Right ventricle myocardium superior (tissue), 1 donor: ENCODE measurements around the gene GYS1. TPM values are rescaled to one million over a fixed set of nuclear protein-coding genes. Genes with fewer than 3 reads are reported as not detected.

Source experiments
- ATAC-seq: fragments of 200-7000 bp; cut with Tn5 transposase; one replicate; pipeline ENCODE4 v1.9.1; 2020; ENCODE audit warnings: mild to moderate bottlenecking; ENCODE audit not compliant: poor library complexity
- DNase-seq: peaks from one replicate; pipeline ENCODE4 v3.0.0-alpha.2; 2020
- intact Hi-C: fragments of 100-400 bp; cut with DNase I; formaldehyde crosslinking; loops from one replicate; pipeline ENCODE4 v1.11.2; 2022
- total RNA-seq: library from RNA; stranded (reverse); fragmentation: NEBNext Ultra II Directional; extraction: Animal tissue kit (Norgen Biotek cat#: 25700); gene quantifications from one replicate; pipeline ENCODE4 v1.2.1, GENCODE V29; 2021
- donor health status: DM: no; HTN: yes; CAD: no; lungs with severe emphysema.

GYS1 gene
- total RNA-seq, 1 donor from 2014 or later, result 100 TPM

- intact Hi-C loops, result no loop called here
- ATAC-seq (peak; percentile 4), DNase-seq (no peak)
Measured at GRCh38 chr19:48992581-48993174, 431 bp downstream of the GYS1 start.

DNA sequence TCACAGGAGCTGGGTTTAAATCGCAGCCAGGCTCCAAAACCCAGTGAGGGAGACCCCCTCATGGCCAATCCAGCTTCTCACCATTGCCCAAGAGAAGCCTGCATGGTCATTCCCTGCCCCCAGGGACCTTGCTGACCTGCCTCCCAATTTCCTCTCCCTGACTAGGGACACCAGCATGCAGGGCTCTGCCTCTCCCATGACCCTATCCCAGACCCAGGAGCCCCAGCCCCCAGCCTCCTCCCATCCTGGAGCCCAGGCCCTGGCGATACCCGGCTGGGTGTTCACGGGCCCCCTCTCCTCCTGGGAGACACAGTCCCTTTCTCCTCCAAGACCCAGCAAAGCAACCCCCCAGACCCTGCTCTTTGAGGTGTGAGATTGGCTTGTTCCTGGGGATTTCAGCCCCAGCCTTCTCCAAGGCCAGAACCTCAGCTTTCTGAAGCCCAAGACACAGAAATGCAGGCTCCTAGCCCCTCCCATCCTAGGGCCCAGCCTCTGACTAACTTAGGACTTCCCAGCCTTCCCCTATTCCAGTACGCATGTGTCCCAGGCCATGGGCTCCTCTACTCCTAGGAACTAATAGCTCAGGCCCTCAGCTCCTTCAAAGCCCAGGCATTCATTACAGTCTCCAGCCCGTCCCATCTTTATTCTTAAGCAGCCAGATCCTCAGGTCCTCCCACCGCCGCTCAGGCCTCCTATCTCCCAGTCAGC lies 1.1 kb downstream of the GYS1 start:
- peak; percentile 69 for DNase-seq
- intact Hi-C loops, result no loop called here
- peak; percentile 56 for ATAC-seq

DNA sequence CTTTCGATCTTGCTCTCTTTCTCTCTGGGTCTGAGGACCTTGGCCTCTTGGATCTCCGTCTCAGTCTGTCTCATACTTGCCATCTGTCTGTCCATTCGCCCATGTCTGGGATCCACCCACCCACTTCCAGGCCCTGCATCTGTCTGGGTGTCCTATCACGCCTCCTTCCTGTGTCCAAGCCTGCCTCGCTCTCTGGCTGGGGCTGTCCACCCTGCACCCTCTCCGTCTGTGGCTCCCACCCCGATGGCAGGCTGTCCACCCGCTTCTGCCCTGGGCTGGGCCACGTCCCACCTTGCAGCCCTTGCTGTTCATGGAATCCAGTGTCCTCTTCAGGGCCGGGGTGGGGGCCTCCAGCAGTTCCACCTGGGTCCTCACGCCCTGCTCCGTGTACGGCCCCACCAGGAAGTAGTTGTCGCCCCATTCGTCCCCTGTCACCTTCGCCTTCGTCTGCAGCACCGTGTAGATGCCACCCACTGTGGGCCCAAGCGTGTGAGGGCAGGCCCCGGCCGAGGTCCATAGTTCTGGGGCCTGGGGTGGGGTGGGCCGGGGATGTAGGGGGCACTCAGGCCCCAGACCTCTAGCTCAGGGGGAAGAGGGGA lies 2.0 kb downstream of the GYS1 start:
- intact Hi-C loops, result no loop called here
- DNase-seq, result no peak
- ATAC-seq, result no peak

- ATAC-seq (no peak), DNase-seq (no peak)
- intact Hi-C loops, result no loop called here
Measured at GRCh38 chr19:48990400-48990799, 2.7 kb downstream of the GYS1 start.

DNA sequence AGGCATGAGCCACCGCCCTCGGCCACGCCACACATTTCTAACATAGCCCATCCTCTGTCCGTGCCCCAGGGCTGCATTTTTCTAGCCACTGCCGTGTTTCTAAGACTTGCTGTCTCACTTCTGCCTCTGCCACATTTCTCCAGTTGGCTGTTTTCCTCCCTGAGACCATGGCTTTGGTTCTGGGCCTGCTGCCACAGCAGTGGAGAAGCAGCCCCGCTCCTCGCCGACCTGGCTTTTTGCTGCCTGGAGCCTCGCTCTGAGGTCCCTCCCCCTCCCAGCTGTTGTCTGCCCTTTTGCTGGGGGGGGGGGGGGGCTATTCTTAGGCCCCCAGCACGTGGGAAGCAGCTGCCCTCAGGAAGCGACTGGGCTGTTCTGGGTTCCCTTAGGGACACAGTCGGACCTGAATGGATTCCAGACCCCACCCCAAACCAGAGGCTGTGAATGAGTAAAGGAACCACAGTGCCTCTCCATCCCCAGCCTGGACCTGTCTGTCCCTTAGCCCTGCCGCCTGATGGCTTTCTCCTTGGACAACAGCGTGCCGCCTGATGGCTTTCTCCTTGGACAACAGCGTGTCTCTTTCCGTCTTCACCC lies 3.3 kb downstream of the GYS1 start:
- peak; percentile 62 for DNase-seq
- peak; percentile 2 for ATAC-seq
- intact Hi-C loops, result no loop called here

DNA sequence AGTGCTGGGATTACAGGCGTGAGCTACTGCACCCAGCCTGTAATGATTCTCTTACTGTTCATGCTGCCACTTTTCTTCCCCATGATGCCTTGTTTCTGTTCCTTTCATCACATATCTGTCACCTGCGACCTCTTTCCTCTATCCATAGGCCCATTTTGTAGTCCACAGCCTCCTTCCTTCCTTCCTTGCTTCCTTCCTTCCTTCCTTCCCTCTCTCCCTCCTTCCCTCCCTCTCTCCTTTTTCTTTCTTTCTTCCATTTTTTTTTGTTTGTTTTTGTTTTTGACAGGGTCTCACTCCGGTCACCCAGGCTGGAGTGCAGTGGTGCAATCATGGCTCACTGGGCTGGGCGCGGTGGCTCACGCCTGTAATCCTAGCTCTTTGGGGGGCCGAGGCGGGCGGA lies 4.2 kb downstream of the GYS1 start:
- ATAC-seq, result no peak

GRCh38 chr19:48988286-48988685 lies 4.8 kb downstream of the GYS1 start:
- ATAC-seq (no peak), DNase-seq (no peak)
- intact Hi-C loops, result no loop called here

More for the DNA sequence above, 4.2 kb downstream of the GYS1 start:
- no peak for DNase-seq
- intact Hi-C loops, result no loop called here

GRCh38 chr19:48987323-48987722 lies 5.8 kb downstream of the GYS1 start:
- intact Hi-C loops, result no loop called here
- no peak for ATAC-seq
- DNase-seq, result no peak

DNA sequence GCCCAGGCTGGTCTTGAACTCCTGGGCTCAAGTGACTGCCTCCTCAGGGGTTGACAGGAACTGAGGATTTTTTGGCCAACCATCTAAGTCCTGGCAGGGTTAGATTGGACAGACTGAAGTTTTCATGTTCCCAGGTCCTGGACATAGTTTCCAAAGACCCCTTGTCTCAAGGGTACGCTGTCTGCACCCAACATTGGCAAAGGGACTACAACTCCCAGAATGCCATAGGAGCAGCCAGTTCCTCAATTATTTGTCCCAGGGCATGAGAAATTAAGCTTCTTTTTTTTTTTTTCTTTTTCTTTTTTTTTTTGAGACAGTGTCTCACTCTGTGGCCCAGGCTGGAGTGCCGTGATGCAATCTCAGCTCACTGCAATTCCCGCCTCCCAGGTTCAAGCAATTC lies 6.9 kb downstream of the GYS1 start:
- DNase-seq (no peak), ATAC-seq (no peak)
- intact Hi-C loops, result no loop called here

- intact Hi-C loops, result no loop called here
- ATAC-seq, result no peak
- DNase-seq, result no peak
Measured at GRCh38 chr19:48985711-48986110, 7.4 kb downstream of the GYS1 start.

GRCh38 chr19:48982280-48982679 lies 10.8 kb downstream of the GYS1 start:
- DNase-seq (no peak), ATAC-seq (no peak)
- intact Hi-C loops, result no loop called here

DNA sequence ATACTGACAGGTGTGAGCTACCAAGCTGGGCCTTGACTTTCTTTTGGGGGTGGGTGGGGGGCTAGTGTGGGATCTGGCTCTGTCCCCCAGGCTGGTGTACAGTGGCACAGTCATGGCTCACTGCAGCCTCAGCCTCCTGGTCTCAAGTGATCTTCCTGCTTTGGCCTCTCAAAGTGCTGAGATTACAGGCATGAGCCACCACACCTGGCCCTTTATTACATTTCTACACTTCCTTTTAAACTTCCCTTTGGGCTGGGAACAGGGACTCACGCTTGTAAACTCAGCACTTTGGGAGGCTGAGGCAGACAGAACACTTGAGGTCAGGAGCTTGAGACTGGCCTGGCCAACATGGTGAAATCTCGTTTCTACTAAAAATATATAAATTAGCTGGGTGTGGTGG lies 16.0 kb downstream of the GYS1 start:
- no peak for ATAC-seq
- no peak for DNase-seq
- intact Hi-C loops, result loop anchor here (10.0 kb wide), 1 partner anchor 172 kb away; no protein-coding TSS in a partner anchor

GRCh38 chr19:48975947-48976847 lies 16.9 kb downstream of the GYS1 start:
- DNase-seq (no peak), ATAC-seq (no peak)
- intact Hi-C loops, result loop anchor here (10.0 kb wide), 1 partner anchor 171 kb away; no protein-coding TSS in a partner anchor

GRCh38 chr19:48970923-48971395 lies 22.1 kb downstream of the GYS1 start:
- DNase-seq (peak; percentile 91), ATAC-seq (peak; percentile 53)
- intact Hi-C loops, result loop anchor here (10.0 kb wide), 1 partner anchor 166 kb away; no protein-coding TSS in a partner anchor

GRCh38 chr19:48970139-48970766 lies 22.9 kb downstream of the GYS1 start:
- ATAC-seq, result no peak
- intact Hi-C loops, result loop anchor here (10.0 kb wide), 1 partner anchor 165 kb away; no protein-coding TSS in a partner anchor
- no peak for DNase-seq

GRCh38 chr19:48969276-48970138 lies 23.6 kb downstream of the GYS1 start:
- ATAC-seq, result no peak

DNA sequence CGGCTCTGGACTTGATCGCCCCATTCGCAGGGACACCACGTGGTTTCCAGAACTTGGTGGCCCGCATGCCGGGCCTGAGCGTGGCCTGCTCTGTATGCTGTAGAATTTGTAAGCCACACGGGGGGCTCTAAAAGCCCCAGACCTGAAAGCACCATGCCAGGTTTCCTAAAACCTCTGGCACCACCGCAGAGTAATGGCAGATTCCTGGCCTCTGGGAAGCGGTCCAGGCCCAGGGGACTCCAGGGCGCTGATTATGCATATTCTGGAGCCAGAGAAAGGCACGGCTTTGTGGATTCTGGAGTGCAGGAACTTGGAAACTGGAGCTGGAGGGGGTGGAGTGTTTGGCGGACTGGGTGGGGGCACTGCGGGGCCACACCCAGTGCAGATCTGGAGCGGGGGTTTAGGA lies 24.3 kb downstream of the GYS1 start:
- ATAC-seq, result no peak
- peak; percentile 58 for DNase-seq
- intact Hi-C loops, result loop anchor here (5.0 kb wide), 1 partner anchor 97 kb away; the partner anchor contains the start of gene PPP1R15A

More at GRCh38 chr19:48969276-48970138, 23.6 kb downstream of the GYS1 start:
- no peak for DNase-seq
- intact Hi-C loops, result loop anchor here (5.0 to 10.0 kb wide), 2 partner anchors 97 to 165 kb away; partner anchors contain the start of gene PPP1R15A
